DND-41 (cell line): Measurements from ENCODE around the gene UFC1.

Experiments used
- CTCF ChIP-seq: IDR thresholded peaks from 2 replicates; pipeline ENCODE4 v1.5.1; 2012; ENCODE audit warnings: borderline replicate concordance, low read length, moderate library complexity, mild to moderate bottlenecking; ENCODE audit not compliant: poor library complexity, severe bottlenecking; ENCODE audit errors: extremely low read depth
- EZH2 ChIP-seq: IDR thresholded peaks from 3 replicates; pipeline ENCODE4 v1.6.1; 2012; ENCODE audit warnings: borderline replicate concordance, low read depth, mild to moderate bottlenecking, moderate library complexity, low read length, inconsistent platforms; ENCODE audit not compliant: severe bottlenecking

GRCh38 chr1:161139766-161140165, 14.0 kb upstream of the UFC1 start:
- TF ChIP-seq CTCF, result peak; percentile 58
- TF ChIP-seq EZH2, result no peak
